SKM-1 (cell line): ENCODE data around the gene PYGM.

ENCODE experiments used
- DNase-seq: peaks from one replicate; lab custom pipeline; 2025; ENCODE audit not compliant: unreplicated experiment; lab: John Stamatoyannopoulos, UW

Gene PYGM

GRCh38 chr11:64754124-64754918, 5.5 kb downstream of the PYGM start:
- DNase-seq = no peak

GRCh38 chr11:64753380-64754123, 6.2 kb downstream of the PYGM start:
- no peak for DNase-seq

- DNase-seq = no peak
These were observed 6.8 kb downstream of the PYGM start for GRCh38 chr11:64753019-64753379.

GRCh38 chr11:64752175-64752970, 7.4 kb downstream of the PYGM start:
- no peak for DNase-seq

GRCh38 chr11:64751580-64751979, 8.2 kb downstream of the PYGM start:
- DNase-seq = no peak

- no peak for DNase-seq
These were observed 8.6 kb downstream of the PYGM start for GRCh38 chr11:64751136-64751535.

GRCh38 chr11:64750361-64751054, 9.3 kb downstream of the PYGM start:
- DNase-seq = no peak

- no peak for DNase-seq
These were observed 11.7 kb downstream of the PYGM start for GRCh38 chr11:64747961-64748665.

- DNase-seq = no peak
These were observed 13.3 kb downstream of the PYGM start for GRCh38 chr11:64746486-64746885.

- no peak for DNase-seq
These were observed 14.0 kb downstream of the PYGM start for GRCh38 chr11:64745521-64746328.

- peak; percentile 48 for DNase-seq
These were observed 14.6 kb downstream of the PYGM start for GRCh38 chr11:64745189-64745520.

GRCh38 chr11:64744544-64745188, 15.1 kb downstream of the PYGM start:
- DNase-seq = no peak

- DNase-seq = peak; percentile 69
These were observed 15.9 kb downstream of the PYGM start, which contains the start of gene RASGRP2 for GRCh38 chr11:64743591-64744543. Gene RASGRP2, minus strand, starts transcription at chr11:64744142. Its CDS starts 1,276 bp downstream, at chr11:64742866.

- DNase-seq = peak; percentile 69
These were observed 16.7 kb downstream of the PYGM start for GRCh38 chr11:64742889-64743590.

GRCh38 chr11:64742087-64742888, 17.5 kb downstream of the PYGM start:
- no peak for DNase-seq

GRCh38 chr11:64741375-64742086, 18.2 kb downstream of the PYGM start:
- no peak for DNase-seq
